ENCODE measurements around the gene KANSL3.

Gene KANSL3

GRCh38 chr2:96551605-96552314 is 86.4 kb downstream of the KANSL3 start:
- Histone ChIP-seq H3K9me3 (ENCODE audit: control insufficient read depth, low read length) (no peaks in the 10 kb centered on the region), H3K4me3 (ENCODE audit: low read length) (no peak overlapping the region), H3K27me3 (ENCODE audit: control insufficient read depth, insufficient read depth, low read length) (no peaks in the 10 kb centered on the region), H3K4me1 (ENCODE audit: control insufficient read depth, insufficient read depth, low read length) (peaks cover 17% of the 10 kb centered on the region), H3K36me3 (ENCODE audit: control insufficient read depth, insufficient read depth, low read length) (no peaks in the 10 kb centered on the region), H3K9ac (ENCODE audit: low read length) (no peak overlapping the region)

- peaks cover 15% of the 10 kb centered on the region for H3K4me1 ChIP-seq (ENCODE audit: control insufficient read depth, insufficient read depth, low read length)
- H3K4me3 ChIP-seq (ENCODE audit: low read length) = no peak overlapping the region
- no peak overlapping the region for H3K9ac ChIP-seq (ENCODE audit: low read length)
- H3K36me3 ChIP-seq (ENCODE audit: control insufficient read depth, insufficient read depth, low read length) = no peaks in the 10 kb centered on the region
- H3K9me3 ChIP-seq (ENCODE audit: control insufficient read depth, low read length) = no peaks in the 10 kb centered on the region
- no peaks in the 10 kb centered on the region for H3K27me3 ChIP-seq (ENCODE audit: control insufficient read depth, insufficient read depth, low read length)
Measured at GRCh38 chr2:96550787-96551604, 87.1 kb downstream of the KANSL3 start.

GRCh38 chr2:96549967-96550786 is 87.9 kb downstream of the KANSL3 start:
- H3K27me3 ChIP-seq (ENCODE audit: control insufficient read depth, insufficient read depth, low read length) = no peaks in the 10 kb centered on the region
- no peaks in the 10 kb centered on the region for H3K9me3 ChIP-seq (ENCODE audit: control insufficient read depth, low read length)
- no peak overlapping the region for H3K4me3 ChIP-seq (ENCODE audit: low read length)
- no peaks in the 10 kb centered on the region for H3K36me3 ChIP-seq (ENCODE audit: control insufficient read depth, insufficient read depth, low read length)
- H3K9ac ChIP-seq (ENCODE audit: low read length) = no peak overlapping the region
- H3K4me1 ChIP-seq (ENCODE audit: control insufficient read depth, insufficient read depth, low read length) = peaks cover 15% of the 10 kb centered on the region

- Histone ChIP-seq H3K4me1 (ENCODE audit: control insufficient read depth, insufficient read depth, low read length) (peaks cover 12% of the 10 kb centered on the region), H3K4me3 (ENCODE audit: low read length) (no peak overlapping the region), H3K9me3 (ENCODE audit: control insufficient read depth, low read length) (no peaks in the 10 kb centered on the region), H3K27me3 (ENCODE audit: control insufficient read depth, insufficient read depth, low read length) (no peaks in the 10 kb centered on the region), H3K36me3 (ENCODE audit: control insufficient read depth, insufficient read depth, low read length) (no peaks in the 10 kb centered on the region), H3K9ac (ENCODE audit: low read length) (no peak overlapping the region)
Measured at GRCh38 chr2:96549466-96549785, 88.7 kb downstream of the KANSL3 start.

- Histone ChIP-seq H3K27me3 (ENCODE audit: control insufficient read depth, insufficient read depth, low read length) (no peaks in the 10 kb centered on the region), H3K9ac (ENCODE audit: low read length) (no peak overlapping the region), H3K4me1 (ENCODE audit: control insufficient read depth, insufficient read depth, low read length) (peaks cover 8% of the 10 kb centered on the region), H3K9me3 (ENCODE audit: control insufficient read depth, low read length) (no peaks in the 10 kb centered on the region), H3K36me3 (ENCODE audit: control insufficient read depth, insufficient read depth, low read length) (no peaks in the 10 kb centered on the region), H3K4me3 (ENCODE audit: low read length) (no peak overlapping the region)
Measured at GRCh38 chr2:96548558-96549465, 89.3 kb downstream of the KANSL3 start.

- Histone ChIP-seq H3K9me3 (ENCODE audit: control insufficient read depth, low read length) (no peaks in the 10 kb centered on the region), H3K4me3 (ENCODE audit: low read length) (no peak overlapping the region), H3K27me3 (ENCODE audit: control insufficient read depth, insufficient read depth, low read length) (no peaks in the 10 kb centered on the region), H3K4me1 (ENCODE audit: control insufficient read depth, insufficient read depth, low read length) (peaks cover 8% of the 10 kb centered on the region), H3K36me3 (ENCODE audit: control insufficient read depth, insufficient read depth, low read length) (no peaks in the 10 kb centered on the region), H3K9ac (ENCODE audit: low read length) (no peak overlapping the region)
Measured at GRCh38 chr2:96547731-96548171, 90.4 kb downstream of the KANSL3 start.

- H3K27me3 ChIP-seq (ENCODE audit: control insufficient read depth, insufficient read depth, low read length) = no peaks in the 10 kb centered on the region
- H3K9ac ChIP-seq (ENCODE audit: low read length) = no peak overlapping the region
- H3K36me3 ChIP-seq (ENCODE audit: control insufficient read depth, insufficient read depth, low read length) = no peaks in the 10 kb centered on the region
- peaks cover 8% of the 10 kb centered on the region for H3K4me1 ChIP-seq (ENCODE audit: control insufficient read depth, insufficient read depth, low read length)
- H3K9me3 ChIP-seq (ENCODE audit: control insufficient read depth, low read length) = no peaks in the 10 kb centered on the region
- H3K4me3 ChIP-seq (ENCODE audit: low read length) = no peak overlapping the region
Measured at GRCh38 chr2:96547203-96547641, 90.9 kb downstream of the KANSL3 start.

- Histone ChIP-seq H3K9ac (ENCODE audit: low read length) (no peak overlapping the region), H3K27me3 (ENCODE audit: control insufficient read depth, insufficient read depth, low read length) (no peaks in the 10 kb centered on the region), H3K9me3 (ENCODE audit: control insufficient read depth, low read length) (no peaks in the 10 kb centered on the region), H3K4me3 (ENCODE audit: low read length) (no peak overlapping the region), H3K4me1 (ENCODE audit: control insufficient read depth, insufficient read depth, low read length) (peaks cover 8% of the 10 kb centered on the region), H3K36me3 (ENCODE audit: control insufficient read depth, insufficient read depth, low read length) (no peaks in the 10 kb centered on the region)
Measured at GRCh38 chr2:96546797-96547196, 91.3 kb downstream of the KANSL3 start.

GRCh38 chr2:96546321-96546720 is 91.8 kb downstream of the KANSL3 start:
- H3K9me3 ChIP-seq (ENCODE audit: control insufficient read depth, low read length) = no peaks in the 10 kb centered on the region
- H3K4me1 ChIP-seq (ENCODE audit: control insufficient read depth, insufficient read depth, low read length) = peaks cover 8% of the 10 kb centered on the region
- no peaks in the 10 kb centered on the region for H3K36me3 ChIP-seq (ENCODE audit: control insufficient read depth, insufficient read depth, low read length)
- H3K4me3 ChIP-seq (ENCODE audit: low read length) = no peak overlapping the region
- H3K9ac ChIP-seq (ENCODE audit: low read length) = no peak overlapping the region
- H3K27me3 ChIP-seq (ENCODE audit: control insufficient read depth, insufficient read depth, low read length) = no peaks in the 10 kb centered on the region
